B cell (primary cell): ENCODE results near the gene PLCD4. TPM values are rescaled to one million over a fixed set of nuclear protein-coding genes. Genes with fewer than 3 reads are reported as not detected.
A peak's percentile ranks its signal among the peaks of the same experiment; 100 is the strongest.

Source experiments
- ATAC-seq: fragments of 200-7000 bp; cut with Tn5 transposase; one replicate; pipeline ENCODE4 v1.10.0; 2021; ENCODE audit warnings: low read depth, mild to moderate bottlenecking, moderate number of reproducible peaks, moderate library complexity
- CTCF ChIA-PET: fragments of 350-600 bp; sonication (Branson Sonifier 250); formaldehyde crosslinking; loops from one replicate; lab custom pipeline; 2021; ENCODE audit warnings: antibody characterized with exemption, inconsistent platforms; lab: Charles Lee
- POLR2A ChIA-PET: fragments of 350-600 bp; sonication (Branson Sonifier 250); formaldehyde crosslinking; loops from one replicate; lab custom pipeline; 2021; ENCODE audit warnings: antibody characterized with exemption; lab: Charles Lee
- DNase-seq: peaks from one replicate; pipeline ENCODE4 v3.0.0; 2013
- H2AFZ ChIP-seq: 2 replicates; pipeline ENCODE4 v1.6.1; 2012; ENCODE audit warnings: mild to moderate bottlenecking, low read depth, low read length; ENCODE audit not compliant: insufficient read depth, poor library complexity, severe bottlenecking
- H3K27ac ChIP-seq, 2 donors: 1 replicate in 1 of 2; 2 replicates in 1 of 2; pipeline ENCODE4 v1.5.1; 2012 to 2013; ENCODE audit warnings: low read length in 2 of 2, mild to moderate bottlenecking in 2 of 2, moderate library complexity in 1 of 2
- H3K27me3 ChIP-seq, 4 experiments: fragments of 200-600 bp in 1 of 4; sonication (generic) in 1 of 4; replicated peaks in 1 of 4; 1 replicate in 2 of 4; 2 replicates in 2 of 4; pipeline versions ENCODE4 v1.6.1 to v1.7.0; 2013 to 2016; ENCODE audit warnings: low read length in 3 of 4, mild to moderate bottlenecking in 2 of 4, mixed read lengths in 1 of 4, moderate library complexity in 1 of 4; ENCODE audit not compliant: insufficient read depth in 4 of 4, control insufficient read depth in 3 of 4; ENCODE audit errors: control extremely low read depth in 1 of 4
- H3K36me3 ChIP-seq, 2 experiments: replicated peaks in 1 of 2; 1 replicate in 1 of 2; 2 replicates in 1 of 2; pipeline versions ENCODE4 v1.6.1 to v1.7.1; 2013; ENCODE audit warnings: low read length in 1 of 2; ENCODE audit not compliant: insufficient read depth in 2 of 2, control insufficient read depth in 1 of 2; ENCODE audit errors: control extremely low read depth in 1 of 2, extremely low read depth in 1 of 2
- H3K4me1 ChIP-seq, 2 donors: fragments of 200-600 bp in 1 of 2; sonication (generic) in 1 of 2; 1 replicate in 1 of 2; 2 replicates in 1 of 2; pipeline versions ENCODE4 v1.5.1 to v1.6.1; 2013 to 2017; ENCODE audit warnings: low read length in 2 of 2; ENCODE audit not compliant: control insufficient read depth in 2 of 2, insufficient read depth in 2 of 2
- H3K4me2 ChIP-seq: replicated peaks from 2 replicates; pipeline ENCODE3; 2012; ENCODE audit warnings: mild to moderate bottlenecking, low read depth, low read length; ENCODE audit not compliant: poor library complexity, severe bottlenecking
- H3K4me3 ChIP-seq, 5 experiments: fragments of 200-600 bp in 1 of 5; sonication (generic) in 1 of 5; 1 replicate in 3 of 5; 2 replicates in 2 of 5; pipeline versions ENCODE4 v1.5.1 to v1.7.0; 2011 to 2016; ENCODE audit warnings: low read length in 4 of 5, mild to moderate bottlenecking in 4 of 5, low read depth in 2 of 5, control low read depth in 1 of 5, moderate library complexity in 1 of 5; ENCODE audit not compliant: insufficient read depth in 1 of 5; ENCODE audit errors: control extremely low read depth in 1 of 5, extremely low read depth in 1 of 5
- H3K79me2 ChIP-seq: fragments of 200-600 bp; sonication (generic); one replicate; pipeline ENCODE4 v1.6.0; 2016; ENCODE audit warnings: low read length; ENCODE audit not compliant: control insufficient read depth, insufficient read depth
- H3K9ac ChIP-seq: fragments of 200-600 bp; sonication (generic); 2 replicates; pipeline ENCODE4 v1.6.1; 2017; ENCODE audit warnings: mild to moderate bottlenecking, low read length, moderate library complexity
- H3K9me3 ChIP-seq, 3 donors: one replicate each; pipeline versions ENCODE4 v1.6.1 to v1.7.1; 2013; ENCODE audit warnings: low read length in 2 of 3; ENCODE audit not compliant: control insufficient read depth in 2 of 3, insufficient read depth in 1 of 3; ENCODE audit errors: control extremely low read depth in 1 of 3
- H4K20me1 ChIP-seq: 2 replicates; pipeline ENCODE4 v1.6.0; 2012; ENCODE audit warnings: mild to moderate bottlenecking, low read length; ENCODE audit not compliant: insufficient read depth, control insufficient read depth, poor library complexity, severe bottlenecking
- H3K27ac Mint-ChIP-seq: one replicate; pipeline ENCODE4 v1.8.0; 2021; ENCODE audit warnings: mixed read lengths
- H3K27me3 Mint-ChIP-seq: one replicate; pipeline ENCODE4 v1.8.0; 2021; ENCODE audit warnings: mixed read lengths
- H3K4me1 Mint-ChIP-seq: one replicate; pipeline ENCODE4 v1.8.0; 2021; ENCODE audit warnings: mixed read lengths
- H3K4me3 Mint-ChIP-seq: one replicate; pipeline ENCODE4 v1.8.0; 2021; ENCODE audit warnings: mixed read lengths
- H3K9me3 Mint-ChIP-seq: one replicate; pipeline ENCODE4 v1.8.0; 2022; ENCODE audit warnings: mixed read lengths; ENCODE audit not compliant: insufficient read depth
- EZH2 ChIP-seq: IDR thresholded peaks from 2 replicates; pipeline ENCODE4 v1.6.1; 2012; ENCODE audit warnings: borderline replicate concordance, low read depth, mild to moderate bottlenecking, moderate library complexity, low read length; ENCODE audit not compliant: insufficient read depth, poor library complexity, severe bottlenecking
- WGBS: methylation state at CpG from one replicate; pipeline ENCODE4 v1.1.5; 2013; ENCODE audit warnings: missing lambda C conversion rate; ENCODE audit not compliant: insufficient coverage; 5-methylcytosine and 5-hydroxymethylcytosine counted together
- intact Hi-C: fragments of 100-400 bp; cut with micrococcal nuclease; formaldehyde crosslinking; loops from one replicate; pipeline ENCODE4 v1.10.0; 2022
- polyA plus RNA-seq: library from polyadenylated mRNA; depleted of rRNA; stranded (reverse); fragments of >200 nt; gene quantifications from 2 replicates; pipeline ENCODE4 v1.2.3, GENCODE V29; 2012
- total RNA-seq, 2 donors: library from RNA; stranded (reverse); fragments of 120-200 nt in 1 of 2; gene quantifications; 1 replicate in 1 of 2; 2 replicates in 1 of 2; pipeline versions ENCODE4 v1.2.3 to v1.2.4, GENCODE V29; 2013 to 2022
- TF ChIP-seq, protein P1 (sequence below): fragments of 200-600 bp; IDR thresholded peaks from one replicate; pipeline ENCODE4 v1.8.0; 2022; ENCODE audit warnings: antibody characterized with exemption, mild to moderate bottlenecking

PLCD4 gene
- total and polyA plus RNA-seq, 2 donors (not counting 1 experiment from before 2014, with no cell fraction given): 0.25 to 0.62 TPM

DNA sequence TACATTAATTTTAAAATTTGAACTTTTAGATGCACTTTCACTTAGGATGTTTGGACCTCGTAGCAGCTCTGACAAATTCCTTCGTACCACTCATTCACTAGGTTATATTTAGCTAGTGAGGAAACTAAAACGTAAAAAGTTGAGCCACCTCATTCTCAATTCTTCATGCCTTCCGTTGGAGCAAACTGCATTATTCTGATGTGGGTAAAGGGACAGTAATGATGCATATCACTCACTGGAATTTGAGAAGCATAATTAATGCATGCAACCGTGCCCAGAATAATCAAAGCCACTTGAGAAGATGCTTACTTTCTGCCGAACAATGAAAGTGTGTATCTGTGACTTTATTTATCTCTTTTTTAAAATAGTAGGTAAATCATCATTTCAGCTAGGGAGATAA lies 36.8 kb upstream of the PLCD4 start:
- Mint-ChIP-seq H3K4me1 (peaks cover 56% of the 10 kb centered on the region), H3K4me3 (peak overlapping the region; percentile 96), H3K27ac (no peak overlapping the region), H3K9me3 (no peaks in the 10 kb centered on the region), H3K27me3 (no peaks in the 10 kb centered on the region)
- Histone ChIP-seq H2AFZ (no peak overlapping the region), H3K36me3 (peaks cover 0 to 17% of the 10 kb centered on the region in 2 experiments), H3K27ac (peak overlapping the region in 1 of 2 donors; percentile 95), H3K9me3 (no peaks in the 10 kb centered on the region), H3K4me3 (no peak overlapping the region), H3K9ac (no peak overlapping the region), H3K79me2 (peaks cover 95% of the 10 kb centered on the region), H4K20me1 (peaks cover 5% of the 10 kb centered on the region), H3K27me3 (no peaks in the 10 kb centered on the region), H3K4me1 (peaks cover 29 to 31% of the 10 kb centered on the region in 2 donors), H3K4me2 (peak overlapping the region; percentile 94)
- no peak for ATAC-seq
- ChIA-PET CTCF (interaction anchor here (0.9 kb wide), 1 partner anchor 89 kb away, joined by 3 read pairs; the partner anchor contains the start of genes BCS1L and ZNF142), POLR2A (no interaction called here)
- intact Hi-C loops: no loop called here
- TF ChIP-seq, protein P1, sequence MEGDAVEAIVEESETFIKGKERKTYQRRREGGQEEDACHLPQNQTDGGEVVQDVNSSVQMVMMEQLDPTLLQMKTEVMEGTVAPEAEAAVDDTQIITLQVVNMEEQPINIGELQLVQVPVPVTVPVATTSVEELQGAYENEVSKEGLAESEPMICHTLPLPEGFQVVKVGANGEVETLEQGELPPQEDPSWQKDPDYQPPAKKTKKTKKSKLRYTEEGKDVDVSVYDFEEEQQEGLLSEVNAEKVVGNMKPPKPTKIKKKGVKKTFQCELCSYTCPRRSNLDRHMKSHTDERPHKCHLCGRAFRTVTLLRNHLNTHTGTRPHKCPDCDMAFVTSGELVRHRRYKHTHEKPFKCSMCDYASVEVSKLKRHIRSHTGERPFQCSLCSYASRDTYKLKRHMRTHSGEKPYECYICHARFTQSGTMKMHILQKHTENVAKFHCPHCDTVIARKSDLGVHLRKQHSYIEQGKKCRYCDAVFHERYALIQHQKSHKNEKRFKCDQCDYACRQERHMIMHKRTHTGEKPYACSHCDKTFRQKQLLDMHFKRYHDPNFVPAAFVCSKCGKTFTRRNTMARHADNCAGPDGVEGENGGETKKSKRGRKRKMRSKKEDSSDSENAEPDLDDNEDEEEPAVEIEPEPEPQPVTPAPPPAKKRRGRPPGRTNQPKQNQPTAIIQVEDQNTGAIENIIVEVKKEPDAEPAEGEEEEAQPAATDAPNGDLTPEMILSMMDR: no peak
- TF ChIP-seq EZH2: no peak
- no peak for DNase-seq
- WGBS: no CpG with 5 or more reads among the region's 6 CpGs

DNA sequence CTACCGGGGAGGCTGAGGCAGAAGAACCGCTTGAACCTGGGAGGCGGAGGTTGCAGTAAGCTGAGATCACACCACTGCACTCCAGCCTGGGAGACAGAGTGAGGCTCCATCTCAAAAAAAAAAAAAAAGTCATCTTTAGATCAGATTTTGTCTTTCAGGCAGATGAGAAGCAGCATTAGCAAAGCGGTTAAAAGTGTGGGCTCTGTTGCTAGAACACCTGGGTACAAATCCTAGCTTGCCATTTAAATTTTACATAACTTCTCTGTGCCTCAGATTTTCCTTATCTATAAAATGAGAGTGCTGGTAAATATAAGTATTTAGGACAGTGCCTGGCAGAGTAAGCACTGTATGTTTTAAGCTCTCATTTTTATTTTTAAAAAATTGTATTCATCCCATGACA lies 30.8 kb upstream of the PLCD4 start:
- TF ChIP-seq, protein P1: no peak
- no peak for TF ChIP-seq EZH2
- H3K4me1 ChIP-seq: peaks cover 3 to 4% of the 10 kb centered on the region in 2 donors
- no peak for ATAC-seq
- Mint-ChIP-seq H3K27me3 (no peaks in the 10 kb centered on the region), H3K27ac (no peak overlapping the region), H3K4me3 (no peak overlapping the region), H3K9me3 (no peaks in the 10 kb centered on the region), H3K4me1 (peaks cover 21% of the 10 kb centered on the region)
- H3K4me2 ChIP-seq: no peak overlapping the region
- intact Hi-C loops: no loop called here
- peaks cover 5 to 31% of the 10 kb centered on the region in 2 experiments for H3K36me3 ChIP-seq
- no peak overlapping the region for H2AFZ ChIP-seq
- H3K4me3 ChIP-seq: no peak overlapping the region
- no peak overlapping the region for H3K9ac ChIP-seq
- WGBS: 100% methylated on average over 3 of the region's 4 CpGs
- no peak overlapping the region for H3K27ac ChIP-seq
- ChIA-PET CTCF (no interaction called here), POLR2A (no interaction called here)
- DNase-seq: no peak
- peaks cover 40% of the 10 kb centered on the region for H4K20me1 ChIP-seq
- H3K9me3 ChIP-seq: no peaks in the 10 kb centered on the region
- H3K79me2 ChIP-seq: peaks cover 99% of the 10 kb centered on the region
- no peaks in the 10 kb centered on the region for H3K27me3 ChIP-seq
